GM18508 (cell line): ENCODE data around the gene TMEM132C.

Experiments used
- ATAC-seq: cut with Tn5 transposase; IDR thresholded peaks from one replicate; pipeline ENCODE4 v1.9.1; 2021; ENCODE audit warnings: moderate number of reproducible peaks; ENCODE audit not compliant: insufficient read depth, unreplicated experiment

Gene TMEM132C

DNA sequence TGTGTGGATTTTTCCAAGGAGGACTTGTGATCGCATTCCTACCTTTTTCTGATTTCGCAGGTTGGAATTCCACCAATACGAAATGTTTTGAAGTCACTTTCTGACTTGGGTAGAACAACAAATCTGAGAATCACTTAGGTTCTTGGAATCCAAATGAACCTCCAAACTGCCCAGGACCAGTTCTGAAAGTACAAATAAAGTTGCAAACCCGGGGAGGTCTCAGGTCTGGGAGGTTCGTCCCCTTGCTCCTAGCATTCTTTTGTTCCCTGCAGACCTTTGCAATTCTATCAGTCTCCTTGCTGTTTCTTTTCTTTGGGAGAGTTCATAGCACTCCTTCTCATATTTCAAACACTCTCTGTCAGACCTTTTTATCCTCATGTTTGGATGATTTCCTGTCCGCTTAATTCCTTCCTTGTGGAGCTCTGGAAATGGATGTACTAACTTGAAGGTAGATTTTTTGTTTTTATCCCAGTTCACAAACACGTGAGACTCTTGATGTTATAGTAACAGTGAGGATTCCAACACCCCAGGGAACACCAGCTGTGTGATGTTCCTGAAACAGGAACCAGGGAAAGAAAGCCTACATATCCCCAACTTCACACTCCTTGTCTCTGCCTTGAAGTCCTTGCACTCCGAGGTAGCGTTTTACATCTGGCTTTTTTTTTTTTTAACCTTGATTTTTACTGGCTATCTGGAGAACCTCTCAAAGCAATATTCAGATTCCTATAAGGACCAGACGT, 70.6 kb downstream of the TMEM132C start:
- ATAC-seq: no peak

DNA sequence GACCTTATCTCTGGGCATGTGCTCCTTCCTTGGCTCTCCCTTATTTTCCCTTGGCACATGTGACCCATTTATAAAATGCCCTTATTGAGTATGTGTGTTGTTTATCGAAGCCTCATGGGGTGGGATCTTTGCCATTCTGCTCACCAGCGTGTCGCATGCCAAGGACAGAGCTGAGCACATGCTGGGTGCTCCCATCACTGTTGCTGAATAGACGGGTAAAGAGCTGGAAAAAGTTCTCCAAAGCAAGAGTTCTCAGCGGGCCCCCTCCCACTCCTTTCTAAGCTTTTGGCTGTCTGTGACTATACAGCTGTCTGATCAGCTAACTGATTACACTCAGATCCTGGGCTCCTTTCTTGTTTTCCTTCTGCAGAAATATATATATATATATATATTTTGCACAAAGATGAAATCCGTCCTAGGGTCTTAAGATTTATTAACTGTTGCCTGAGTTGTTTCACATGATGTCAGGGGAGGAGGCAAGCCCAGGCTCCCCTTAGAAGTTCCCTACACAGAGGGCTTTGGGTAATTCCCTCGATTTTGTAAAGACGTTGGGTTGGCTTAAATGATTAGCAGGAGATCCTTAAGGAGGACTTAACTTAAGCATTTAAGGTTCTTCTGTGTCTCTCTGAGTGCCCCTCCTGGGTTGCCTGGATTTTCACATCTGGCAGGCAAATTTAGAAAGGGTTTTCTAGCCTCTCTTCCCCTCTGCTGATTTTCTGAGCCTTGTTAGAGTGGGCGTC, 71.6 kb downstream of the TMEM132C start:
- ATAC-seq: no peak

DNA sequence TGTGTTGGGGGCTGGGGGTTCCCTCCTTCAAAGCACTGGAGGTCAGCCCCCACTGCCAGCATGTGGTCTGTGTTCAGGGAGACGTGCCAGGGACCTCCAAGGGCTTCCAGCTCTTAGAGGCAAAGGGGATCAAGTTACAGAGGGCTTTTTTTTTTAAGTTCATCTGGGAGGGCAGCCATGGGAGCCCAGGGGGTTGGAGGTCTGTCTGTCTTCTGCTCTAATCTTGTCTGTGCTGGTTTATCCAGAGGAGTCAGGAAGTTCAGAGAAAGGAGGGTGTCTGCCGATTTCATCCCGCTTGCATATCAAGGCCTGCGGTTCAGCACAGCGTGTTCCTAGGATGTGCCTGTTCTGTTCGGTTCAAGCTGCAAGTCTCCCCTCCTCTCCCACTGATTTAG, 72.2 kb downstream of the TMEM132C start:
- ATAC-seq: no peak

DNA sequence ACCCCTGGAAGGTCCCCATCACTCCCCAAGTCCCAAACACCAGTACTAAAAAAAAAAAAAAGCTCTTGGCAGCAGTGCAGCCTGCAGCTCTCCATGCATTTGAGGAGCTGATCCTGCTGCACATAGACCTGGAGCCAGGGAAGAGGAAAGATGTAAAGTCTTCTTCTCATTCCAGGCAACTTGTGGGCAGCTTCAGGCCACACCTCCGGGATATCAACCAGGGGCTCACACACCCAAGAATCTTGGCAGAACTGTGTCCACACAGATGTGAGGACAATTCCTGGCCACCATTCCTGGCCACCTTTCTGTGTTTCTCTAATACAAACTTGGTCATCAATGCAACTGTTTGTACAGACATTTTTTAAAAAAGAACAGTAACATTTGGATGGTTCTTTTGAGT, 72.7 kb downstream of the TMEM132C start:
- ATAC-seq: no peak

- ATAC-seq: no peak
Observed at GRCh38 chr12:128353301-128353700, 86.3 kb downstream of the TMEM132C start.

DNA sequence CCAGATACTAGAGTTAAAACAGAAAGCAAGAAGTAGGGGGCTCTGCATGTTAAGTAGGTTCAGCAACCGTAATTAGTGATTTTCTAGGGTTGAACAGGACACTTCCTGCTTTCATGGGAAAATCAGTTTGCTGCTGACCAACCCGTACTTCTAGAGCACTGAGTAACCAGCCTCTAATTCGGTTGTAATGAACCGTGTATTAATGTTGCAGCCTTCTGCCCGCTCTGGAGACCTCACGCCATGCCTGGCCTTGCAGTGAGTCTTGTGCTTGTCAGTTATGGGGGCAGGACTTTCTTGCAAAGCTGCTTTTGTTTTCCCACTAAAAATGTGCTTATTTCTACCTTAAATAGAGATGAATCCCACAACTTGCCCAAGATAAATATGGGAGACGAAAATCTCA, 89.6 kb downstream of the TMEM132C start:
- ATAC-seq: no peak

GRCh38 chr12:128361400-128361995, 94.5 kb downstream of the TMEM132C start:
- ATAC-seq: no peak

GRCh38 chr12:128365032-128365431, 98.1 kb downstream of the TMEM132C start:
- ATAC-seq: no peak

DNA sequence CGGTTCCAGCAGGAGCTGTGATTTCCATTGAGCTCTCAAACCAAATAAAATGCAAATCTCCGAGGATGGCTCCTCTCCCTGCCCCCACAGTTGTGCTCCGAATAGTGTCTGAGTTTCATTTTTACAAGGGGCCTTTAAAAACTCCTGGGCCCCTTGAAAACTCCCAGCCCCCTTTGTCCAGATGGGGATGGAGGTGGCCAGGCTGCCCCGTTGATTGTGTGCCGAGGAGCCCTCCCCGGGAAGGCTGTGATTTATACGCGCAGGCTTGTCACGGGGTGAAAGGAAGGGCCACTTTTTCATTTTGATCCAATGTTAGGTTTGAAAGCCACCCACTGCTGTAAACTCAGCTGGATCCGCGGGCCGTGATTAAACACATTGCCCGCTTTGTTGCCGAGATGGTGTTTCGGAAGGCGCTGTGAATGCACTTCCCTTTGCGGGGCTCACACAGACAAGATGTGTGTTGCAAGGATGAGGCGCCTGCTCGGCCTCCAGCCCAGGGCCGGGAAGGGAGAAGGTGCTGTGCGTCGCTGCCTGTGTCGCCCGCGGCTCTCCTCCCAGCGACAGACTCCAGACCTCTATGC, 98.8 kb downstream of the TMEM132C start:
- ATAC-seq: no peak

GRCh38 chr12:128367961-128368360, 101.0 kb downstream of the TMEM132C start:
- ATAC-seq: no peak

DNA sequence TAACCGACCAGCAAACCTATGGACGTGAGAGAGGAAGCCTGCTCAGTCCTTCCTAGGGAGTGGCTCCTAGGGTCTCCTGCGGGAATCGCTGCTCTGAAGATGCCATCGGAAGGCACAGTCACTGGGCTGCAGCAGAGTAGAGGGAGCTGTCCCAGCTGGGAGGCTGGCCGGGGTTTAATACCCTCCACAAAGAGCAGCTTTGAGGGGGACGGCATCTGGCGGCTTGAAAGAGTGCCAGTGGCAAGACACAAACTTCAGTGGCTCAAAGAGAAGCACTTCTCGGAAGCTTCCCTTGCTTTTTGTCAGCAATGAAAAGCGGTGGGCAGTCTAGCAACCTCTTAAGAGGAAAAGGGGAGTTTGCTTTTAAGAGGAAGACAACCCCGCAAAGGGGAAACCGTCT, 114.6 kb downstream of the TMEM132C start:
- no peak for ATAC-seq

GRCh38 chr12:128381946-128382345, 115.0 kb downstream of the TMEM132C start:
- no peak for ATAC-seq

- no peak for ATAC-seq
Observed at GRCh38 chr12:128382946-128383345, 116.0 kb downstream of the TMEM132C start.

GRCh38 chr12:128383357-128383937, 116.5 kb downstream of the TMEM132C start:
- no peak for ATAC-seq

DNA sequence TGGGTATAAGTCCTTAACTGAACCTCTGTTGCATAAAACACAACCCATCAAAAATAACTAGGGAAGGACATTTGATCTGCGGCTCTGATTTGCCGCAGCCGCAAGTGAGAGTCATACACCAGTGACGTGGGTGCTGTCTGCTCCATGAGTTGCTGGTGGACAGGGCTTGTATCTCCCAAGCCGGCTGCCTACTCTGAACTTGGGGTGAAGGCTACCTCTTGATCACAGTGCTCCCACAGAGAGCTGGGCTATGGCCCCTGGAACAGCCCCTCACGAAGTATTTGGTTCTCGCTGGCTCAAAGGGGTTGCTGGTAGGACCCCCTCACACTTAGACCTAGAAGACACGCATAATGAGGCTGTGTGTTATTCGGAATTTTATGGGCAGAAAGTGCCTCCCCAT, 118.8 kb downstream of the TMEM132C start:
- ATAC-seq: no peak

GRCh38 chr12:128387811-128388422, 120.9 kb downstream of the TMEM132C start:
- ATAC-seq: peak; percentile 66

DNA sequence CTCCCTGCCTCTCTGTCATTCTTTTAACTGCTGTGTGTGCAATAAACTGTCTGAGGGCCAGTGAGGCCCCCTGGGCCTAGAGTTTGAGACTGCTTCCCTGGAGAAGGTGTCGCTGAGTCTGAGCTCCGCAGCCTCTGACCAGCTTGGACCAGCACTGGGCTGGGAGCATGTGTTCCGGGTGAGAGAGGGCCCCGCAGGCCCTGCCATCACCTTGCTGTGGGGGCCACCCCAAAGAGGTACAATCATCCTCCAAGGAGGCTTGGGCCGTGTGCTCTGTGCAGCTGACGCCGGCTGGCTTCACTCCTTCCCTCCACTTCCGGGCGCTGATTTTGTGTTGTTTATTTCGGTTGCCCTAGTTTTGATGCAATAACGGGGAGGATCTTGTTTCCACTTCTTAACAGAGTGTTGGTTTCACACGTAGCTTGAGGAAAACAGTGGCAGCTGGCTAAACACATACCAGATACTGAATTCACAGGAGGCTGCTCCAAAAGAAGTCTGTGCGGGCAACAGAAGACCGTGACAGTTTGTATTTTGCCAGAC, 121.6 kb downstream of the TMEM132C start:
- no peak for ATAC-seq

DNA sequence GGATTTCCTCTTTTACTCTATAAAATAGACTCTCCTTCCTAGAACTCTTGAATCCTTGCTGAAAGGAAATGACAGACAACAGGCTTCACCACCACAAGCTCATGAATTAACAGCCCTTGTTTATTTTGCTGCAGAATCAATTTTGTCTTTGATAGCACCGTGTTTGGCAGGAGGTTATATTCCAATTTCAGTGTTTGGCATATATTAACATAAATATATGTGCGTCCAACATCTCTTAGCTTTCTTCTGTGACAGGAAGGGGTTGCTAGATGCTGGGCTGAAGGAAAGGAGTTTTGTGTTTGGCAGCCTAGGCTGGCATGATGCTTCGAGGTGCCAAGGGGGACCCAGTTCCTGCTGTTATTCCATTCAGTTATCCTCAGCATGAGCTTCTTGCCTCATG, 126.4 kb downstream of the TMEM132C start:
- ATAC-seq: no peak

DNA sequence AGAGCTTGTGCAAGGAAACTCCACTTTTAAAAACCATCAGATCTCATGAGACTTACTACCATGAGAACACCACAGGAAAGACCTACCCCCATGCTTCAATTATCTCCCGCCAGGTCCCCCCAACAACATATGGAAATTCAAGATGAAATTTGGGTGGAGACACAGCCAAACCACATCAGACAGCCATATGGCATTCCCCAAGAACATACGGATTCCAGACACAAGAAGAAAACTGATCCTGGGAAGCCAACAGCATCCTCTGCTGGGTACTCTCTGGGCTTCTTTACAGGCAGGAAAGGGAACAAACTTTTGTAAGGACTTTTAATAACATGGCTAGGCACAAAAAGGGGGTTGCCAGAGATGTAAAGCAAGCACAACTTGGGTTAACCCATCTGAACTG, 127.2 kb downstream of the TMEM132C start:
- ATAC-seq: no peak

GRCh38 chr12:128399253-128399652, 132.3 kb downstream of the TMEM132C start:
- ATAC-seq: no peak
